HCT116 (cell line): ENCODE measurements around the gene ERC1.

Experiments
- ELF1 ChIP-seq: IDR thresholded peaks from 2 replicates; pipeline ENCODE4 v1.6.1; 2012; ENCODE audit warnings: low read depth, borderline replicate concordance
- POLR2A ChIP-seq: IDR thresholded peaks from 2 replicates; pipeline ENCODE4 v1.7.0; 2011; ENCODE audit warnings: borderline replicate concordance; ENCODE audit not compliant: insufficient read depth, insufficient read length; ENCODE audit errors: extremely low read depth
- REST ChIP-seq: IDR thresholded peaks from 2 replicates; pipeline ENCODE4 v1.6.1; 2012; ENCODE audit warnings: low read depth

- TF ChIP-seq ELF1 (no peak), POLR2A (no peak), REST (no peak)
Observed at GRCh38 chr12:1280059-1280458, 289.0 kb downstream of the ERC1 start.
